Stimulated activated CD8-positive, alpha-beta memory T cell treated with anti-CD3 and anti-CD28 coated beads, Interleukin-4, amount 100 ng/mL, for 24 hours (primary cell): ENCODE data around the gene PSMA2.
A peak's percentile ranks its signal among the peaks of the same experiment; 100 is the strongest.
"Not testable (repeated sequence)": the region's sequence is repeated elsewhere in the genome, so short reads cannot be mapped to it uniquely, and the experiment has no call there.

ENCODE experiments used
- DNase-seq: peaks from one replicate; pipeline ENCODE4 v3.0.0-alpha.2; 2020; ENCODE audit warnings: low read depth

The PSMA2 gene

GRCh38 chr7:42906181-42906580, 25.8 kb downstream of the PSMA2 start:
- no peak for DNase-seq

GRCh38 chr7:42902331-42902730, 29.6 kb downstream of the PSMA2 start:
- DNase-seq = no peak

- no peak for DNase-seq
Measured at GRCh38 chr7:42900842-42901241, 31.1 kb downstream of the PSMA2 start.

- DNase-seq = no peak
Measured at GRCh38 chr7:42893346-42894240, 38.4 kb downstream of the PSMA2 start.

- DNase-seq = no peak
Measured at GRCh38 chr7:42886893-42887505, 45.0 kb downstream of the PSMA2 start.

- no peak for DNase-seq
Measured at GRCh38 chr7:42886129-42886528, 45.8 kb downstream of the PSMA2 start.

- DNase-seq = not testable (repeated sequence)
Measured at GRCh38 chr7:42885183-42885582, 46.8 kb downstream of the PSMA2 start.

- no peak for DNase-seq
Measured at GRCh38 chr7:42883950-42884349, 48.0 kb downstream of the PSMA2 start.

GRCh38 chr7:42880392-42880791, 51.6 kb downstream of the PSMA2 start:
- DNase-seq = no peak

- DNase-seq = no peak
Measured at GRCh38 chr7:42878303-42878702, 53.7 kb downstream of the PSMA2 start.

- no peak for DNase-seq
Measured at GRCh38 chr7:42877862-42878261, 54.1 kb downstream of the PSMA2 start.

GRCh38 chr7:42876182-42877068, 55.5 kb downstream of the PSMA2 start:
- peak; percentile 26 for DNase-seq

- DNase-seq = peak; percentile 7
Measured at GRCh38 chr7:42869131-42870020, 62.6 kb downstream of the PSMA2 start.

- no peak for DNase-seq
Measured at GRCh38 chr7:42868480-42868879, 63.5 kb downstream of the PSMA2 start.
